Breast epithelium (tissue), 3 donors: ENCODE results near the gene COL15A1.

ENCODE experiments used
- CTCF ChIP-seq, 3 donors: fragments of 450-650 bp; IDR thresholded peaks; one replicate each; pipeline ENCODE4 v1.5.1; 2016 to 2017; ENCODE audit warnings: antibody characterized with exemption in 3 of 3, mild to moderate bottlenecking in 3 of 3, moderate library complexity in 3 of 3
- POLR2AphosphoS5 ChIP-seq, 3 donors: sonication (generic); formaldehyde crosslinking; IDR thresholded peaks; one replicate each; pipeline ENCODE4 v1.6.1; 2017; ENCODE audit warnings: antibody characterized with exemption in 3 of 3

- TF ChIP-seq CTCF (IDR thresholded peaks at IDR 0.05) (no peak), POLR2AphosphoS5 (IDR thresholded peaks at IDR 0.05) (no peak)
These were observed 118.8 kb downstream of the COL15A1 start for GRCh38 chr9:99062549-99062948.
